Uterus (tissue), 4 donors: Measurements from ENCODE around the gene OLIG1. TPM values are rescaled to one million over a fixed set of nuclear protein-coding genes. Genes with fewer than 3 reads are reported as not detected.

Source experiments
- DNase-seq, 2 donors: peaks; one replicate each; pipeline ENCODE4 v3.0.0-alpha.2; 2019 to 2020
- H3K27ac ChIP-seq, 2 donors: fragments of 200-600 bp; sonication (generic); 1 replicate in 1 of 2; 2 replicates in 1 of 2; pipeline ENCODE4 v1.5.1; 2016 to 2018
- H3K27me3 ChIP-seq, 2 donors: fragments of 200-600 bp; sonication (generic); one replicate each; pipeline ENCODE4 v1.5.1; 2018 to 2019; ENCODE audit warnings: control low read depth in 1 of 2
- H3K36me3 ChIP-seq, 2 donors: fragments of 200-600 bp; sonication (generic); one replicate each; pipeline ENCODE4 v1.5.1; 2019; ENCODE audit warnings: control low read depth in 1 of 2
- H3K4me1 ChIP-seq, 2 donors: fragments of 200-600 bp; sonication (generic); one replicate each; pipeline ENCODE4 v1.5.1; 2018 to 2019; ENCODE audit warnings: control low read depth in 1 of 2
- H3K4me3 ChIP-seq, 2 donors: fragments of 200-600 bp; sonication (generic); 1 replicate in 1 of 2; 2 replicates in 1 of 2; pipeline ENCODE4 v1.5.1; 2018 to 2019; ENCODE audit warnings: mild to moderate bottlenecking in 1 of 2
- H3K9me3 ChIP-seq, 2 donors: fragments of 200-600 bp; sonication (generic); one replicate each; pipeline ENCODE4 v1.5.1; 2019; ENCODE audit warnings: control low read depth in 1 of 2
- CTCF ChIP-seq, 4 experiments: fragments of 200-600 bp in 2 of 4; fragments of 450-650 bp in 2 of 4; sonication (generic) in 2 of 4; IDR thresholded peaks; one replicate each; pipeline ENCODE4 v1.5.1; 2016 to 2019; ENCODE audit warnings: antibody characterized with exemption in 4 of 4, mild to moderate bottlenecking in 2 of 4, moderate library complexity in 1 of 4
- POLR2A ChIP-seq, 2 donors: fragments of 450-650 bp; IDR thresholded peaks; one replicate each; pipeline ENCODE4 v1.6.1; 2016; ENCODE audit warnings: antibody characterized with exemption in 2 of 2, mild to moderate bottlenecking in 1 of 2, moderate library complexity in 1 of 2
- intact Hi-C: fragments of 100-400 bp; cut with DNase I; formaldehyde crosslinking; loops from one replicate; pipeline ENCODE4 v1.15.1; 2023; ENCODE audit warnings: low total_unique reads
- total RNA-seq, 4 donors: library from RNA; depleted of rRNA in 3 of 4; stranded (reverse); fragments of >200 nt in 3 of 4; gene quantifications; one replicate each; pipeline versions ENCODE4 v1.1.0 to v1.2.4, GENCODE V29; 2014 to 2023
- donor health status: DM: yes; HTN: yes; CAD: no.

The OLIG1 gene
- total RNA-seq, 4 donors from 2014 or later, result not detected

- Histone ChIP-seq H3K36me3 (no peaks in the 10 kb centered on the region), H3K9me3 (no peaks in the 10 kb centered on the region), H3K4me1 (no peaks in the 10 kb centered on the region), H3K27ac (no peak overlapping the region), H3K27me3 (no peaks in the 10 kb centered on the region), H3K4me3 (no peak overlapping the region)
- DNase-seq, result no peak
- intact Hi-C loops, result no loop called here
- no peak for TF ChIP-seq POLR2A (IDR thresholded peaks at IDR 0.05)
- no peak for TF ChIP-seq CTCF (IDR thresholded peaks at IDR 0.05)
These were observed 13.9 kb upstream of the OLIG1 start for GRCh38 chr21:33055991-33056390.

- intact Hi-C loops, result no loop called here
- no peaks in the 10 kb centered on the region for H3K27me3 ChIP-seq
- H3K4me3 ChIP-seq, result no peak overlapping the region
- H3K36me3 ChIP-seq, result no peaks in the 10 kb centered on the region
- no peak for TF ChIP-seq CTCF (IDR thresholded peaks at IDR 0.05)
- no peak for TF ChIP-seq POLR2A (IDR thresholded peaks at IDR 0.05)
- DNase-seq, result no peak
- no peak overlapping the region for H3K27ac ChIP-seq
- H3K4me1 ChIP-seq, result no peaks in the 10 kb centered on the region
- no peaks in the 10 kb centered on the region for H3K9me3 ChIP-seq
These were observed 12.5 kb upstream of the OLIG1 start for GRCh38 chr21:33057385-33057940.

- Histone ChIP-seq H3K27me3 (no peaks in the 10 kb centered on the region), H3K4me1 (no peaks in the 10 kb centered on the region), H3K9me3 (no peaks in the 10 kb centered on the region), H3K36me3 (no peaks in the 10 kb centered on the region), H3K4me3 (no peak overlapping the region), H3K27ac (no peak overlapping the region)
- intact Hi-C loops, result no loop called here
- no peak for TF ChIP-seq POLR2A (IDR thresholded peaks at IDR 0.05)
- no peak for TF ChIP-seq CTCF (IDR thresholded peaks at IDR 0.05)
- DNase-seq, result no peak
These were observed 11.4 kb upstream of the OLIG1 start for GRCh38 chr21:33058527-33058926.

GRCh38 chr21:33058957-33059356, 11.0 kb upstream of the OLIG1 start:
- Histone ChIP-seq H3K27ac (no peak overlapping the region), H3K27me3 (no peaks in the 10 kb centered on the region), H3K36me3 (no peaks in the 10 kb centered on the region), H3K4me1 (no peaks in the 10 kb centered on the region), H3K4me3 (no peak overlapping the region), H3K9me3 (no peaks in the 10 kb centered on the region)
- TF ChIP-seq POLR2A (IDR thresholded peaks at IDR 0.05), result no peak
- no peak for DNase-seq
- intact Hi-C loops, result no loop called here

- H3K36me3 ChIP-seq, result no peaks in the 10 kb centered on the region
- intact Hi-C loops, result no loop called here
These were observed 10.5 kb upstream of the OLIG1 start for GRCh38 chr21:33059380-33059841.

More at GRCh38 chr21:33059380-33059841, 10.5 kb upstream of the OLIG1 start:
- Histone ChIP-seq H3K27ac (no peak overlapping the region), H3K27me3 (no peaks in the 10 kb centered on the region), H3K4me1 (no peaks in the 10 kb centered on the region), H3K9me3 (no peaks in the 10 kb centered on the region), H3K4me3 (no peak overlapping the region)
- TF ChIP-seq CTCF (IDR thresholded peaks at IDR 0.05) (no peak), POLR2A (IDR thresholded peaks at IDR 0.05) (no peak)
- no peak for DNase-seq
